HCT116 (cell line): ENCODE measurements around the gene COL5A1. TPM values are rescaled to one million over a fixed set of nuclear protein-coding genes. Genes with fewer than 3 reads are reported as not detected.

Experiments
- ATAC-seq: fragments of 200-7000 bp; cut with Tn5 transposase; 2 replicates; pipeline ENCODE4 v1.9.1; 2020; ENCODE audit warnings: mild to moderate bottlenecking, moderate library complexity
- BruUV-seq: library from RNA; stranded (reverse); fragments of 400-500 nt; replicated peaks from 2 replicates; lab custom pipeline; 2021; lab: Mats Ljungman, UMichigan
- CTCF ChIA-PET: fragments of 300-600 bp; sonication (Branson Sonifier 250); formaldehyde crosslinking; loops from one replicate; lab custom pipeline; 2021; ENCODE audit warnings: antibody characterized with exemption; lab: Charles Lee
- POLR2A ChIA-PET: fragments of 300-600, 350-600 bp; sonication (Branson Sonifier 250); formaldehyde crosslinking; loops from one replicate; lab custom pipeline; 2021; ENCODE audit warnings: antibody characterized with exemption; lab: Charles Lee
- RAD21 ChIA-PET, 2 experiments: fragments of 300-600 bp; sonication (Branson Sonifier 250); formaldehyde crosslinking; loops; one replicate each; lab custom pipeline; 2023; ENCODE audit warnings: low total read pairs in 2 of 2; ENCODE audit not compliant: uncharacterized antibody in 2 of 2, unreplicated experiment in 2 of 2, low non-redundant PET in 1 of 2; lab: Charles Lee
- DNase-seq: peaks from one replicate; pipeline ENCODE4 v3.0.0-alpha.2; 2010; ENCODE audit warnings: low read depth, low spot score
- H2AFZ ChIP-seq: fragments of 200-600 bp; shearing (Covaris generic), sonication (generic); 2 replicates; pipeline ENCODE4 v1.6.1; 2017; ENCODE audit warnings: low read depth, mixed run types, mixed read lengths, antibody characterized with exemption, low read length; ENCODE audit not compliant: poor library complexity, severe bottlenecking
- H3K27ac ChIP-seq: 2 replicates; pipeline ENCODE4 v1.5.1; 2012; ENCODE audit warnings: low read depth, low read length
- H3K27me3 ChIP-seq: fragments of 200-600 bp; sonication (generic); 2 replicates; pipeline ENCODE4 v1.6.1; 2016; ENCODE audit warnings: mixed run types, low read length, mixed read lengths; ENCODE audit not compliant: insufficient read depth
- H3K36me3 ChIP-seq, 2 experiments: fragments of 200-500 bp in 1 of 2; fragments of 200-600 bp in 1 of 2; sonication (Bioruptor generic) in 1 of 2; sonication (generic) in 1 of 2; 2 replicates each; pipeline versions ENCODE4 v1.5.1 to v1.6.1; 2014 to 2016; ENCODE audit warnings: low read length in 2 of 2, inconsistent platforms in 1 of 2, mixed read lengths in 1 of 2, mixed run types in 1 of 2; ENCODE audit not compliant: insufficient read depth in 2 of 2, control insufficient read depth in 1 of 2
- H3K4me1 ChIP-seq, 2 experiments: fragments of 200-600 bp in 1 of 2; sonication (generic) in 1 of 2; 2 replicates each; pipeline versions ENCODE4 v1.5.1 to v1.6.1; 2012 to 2017; ENCODE audit warnings: low read length in 2 of 2, inconsistent platforms in 1 of 2, mild to moderate bottlenecking in 1 of 2, mixed read lengths in 1 of 2, mixed run types in 1 of 2, moderate library complexity in 1 of 2; ENCODE audit not compliant: insufficient read depth in 2 of 2, control insufficient read depth in 1 of 2
- H3K4me2 ChIP-seq: fragments of 200-600 bp; sonication (generic); 2 replicates; pipeline ENCODE4 v1.6.1; 2017; ENCODE audit warnings: mixed run types, low read length, mixed read lengths
- H3K4me3 ChIP-seq, 2 experiments: fragments of 200-600 bp in 1 of 2; sonication (generic) in 1 of 2; replicated peaks in 1 of 2; 2 replicates each; pipeline ENCODE4 v1.5.1; 2011 to 2016; ENCODE audit warnings: low read length in 2 of 2, control low read depth in 1 of 2, low read depth in 1 of 2, mild to moderate bottlenecking in 1 of 2, mixed read lengths in 1 of 2, mixed run types in 1 of 2
- H3K79me2 ChIP-seq: fragments of 200-600 bp; sonication (generic); 2 replicates; pipeline ENCODE4 v1.6.1; 2017; ENCODE audit warnings: mild to moderate bottlenecking, mixed run types, low read length, moderate library complexity, mixed read lengths; ENCODE audit not compliant: insufficient read depth
- H3K9ac ChIP-seq: fragments of 200-600 bp; sonication (generic); 2 replicates; pipeline ENCODE4 v1.6.1; 2016; ENCODE audit warnings: low read length, mixed read lengths
- H3K9me2 ChIP-seq: fragments of 200-600 bp; sonication (generic), shearing (Covaris generic); 2 replicates; pipeline ENCODE4 v1.6.1; 2017; ENCODE audit warnings: mixed run types, mild to moderate bottlenecking, moderate library complexity; ENCODE audit not compliant: insufficient read depth
- H3K9me3 ChIP-seq, 2 experiments: fragments of 200-500 bp in 1 of 2; fragments of 200-600 bp in 1 of 2; sonication (Bioruptor generic) in 1 of 2; sonication (generic) in 1 of 2; 2 replicates each; pipeline ENCODE4 v1.6.1; 2014 to 2017; ENCODE audit warnings: low read length in 2 of 2, mixed read lengths in 2 of 2, inconsistent platforms in 1 of 2, low read depth in 1 of 2, mild to moderate bottlenecking in 1 of 2, mixed run types in 1 of 2, moderate library complexity in 1 of 2; ENCODE audit not compliant: control insufficient read depth in 1 of 2, insufficient read depth in 1 of 2
- H4K20me1 ChIP-seq: fragments of 200-600 bp; sonication (generic), shearing (Covaris generic); 2 replicates; pipeline ENCODE4 v1.6.1; 2017; ENCODE audit warnings: mixed run types, mild to moderate bottlenecking, moderate library complexity; ENCODE audit not compliant: insufficient read depth
- CBX3 ChIP-seq: IDR thresholded peaks from 2 replicates; pipeline ENCODE4 v1.6.1; 2012; ENCODE audit warnings: low read depth
- CEBPB ChIP-seq: IDR thresholded peaks from 2 replicates; pipeline ENCODE4 v1.6.1; 2012; ENCODE audit warnings: low read depth
- EGR1 ChIP-seq: IDR thresholded peaks from 2 replicates; pipeline ENCODE4 v1.6.1; 2012; ENCODE audit warnings: low read depth
- EZH2 ChIP-seq: fragments of 200-600 bp; sonication (generic); IDR thresholded peaks from 2 replicates; pipeline ENCODE4 v1.6.1; 2017; ENCODE audit warnings: antibody characterized with exemption, mixed run types
- EZH2phosphoT487 ChIP-seq: fragments of 200-600 bp; IDR thresholded peaks from 2 replicates; pipeline ENCODE4 v1.6.1; 2018; ENCODE audit warnings: antibody characterized with exemption, borderline replicate concordance
- FOSL1 ChIP-seq: IDR thresholded peaks from 2 replicates; pipeline ENCODE4 v1.6.1; 2012; ENCODE audit warnings: low read depth
- POLR2A ChIP-seq: IDR thresholded peaks from 2 replicates; pipeline ENCODE4 v1.7.0; 2011; ENCODE audit warnings: borderline replicate concordance; ENCODE audit not compliant: insufficient read depth, insufficient read length; ENCODE audit errors: extremely low read depth
- POLR2AphosphoS5 ChIP-seq: IDR thresholded peaks from 2 replicates; pipeline ENCODE4 v1.6.1; 2011; ENCODE audit warnings: mild to moderate bottlenecking, low read depth, low read length, moderate library complexity
- RAD21 ChIP-seq: IDR thresholded peaks from 2 replicates; pipeline ENCODE4 v1.6.1; 2012; ENCODE audit warnings: low read depth, mild to moderate bottlenecking
- REST ChIP-seq: IDR thresholded peaks from 2 replicates; pipeline ENCODE4 v1.6.1; 2012; ENCODE audit warnings: low read depth
- SRF ChIP-seq: IDR thresholded peaks from 2 replicates; pipeline ENCODE4 v1.6.1; 2012; ENCODE audit warnings: low read depth
- YY1 ChIP-seq: IDR thresholded peaks from 2 replicates; pipeline ENCODE4 v1.6.1; 2011; ENCODE audit warnings: low read length, low read depth, moderate library complexity, mild to moderate bottlenecking; ENCODE audit not compliant: insufficient replicate concordance; ENCODE audit errors: extremely low read depth
- ZNF274 ChIP-seq: fragments of 200-500 bp; sonication (Bioruptor generic); IDR thresholded peaks from 2 replicates; pipeline ENCODE4 v1.6.1; 2014; ENCODE audit warnings: mild to moderate bottlenecking, low read depth, low read length, inconsistent platforms
- intact Hi-C: fragments of 100-400 bp; cut with micrococcal nuclease; formaldehyde crosslinking; loops from 2 replicates; pipeline ENCODE4 v1.10.0; 2022
- total RNA-seq: library from RNA; stranded (reverse); gene quantifications from one replicate; pipeline ENCODE4 v1.2.1, GENCODE V29; 2021; ENCODE audit not compliant: unreplicated experiment
- TF ChIP-seq, protein P1 (sequence below): IDR thresholded peaks from 2 replicates; pipeline ENCODE4 v1.6.1; 2011; ENCODE audit warnings: mild to moderate bottlenecking, low read length, moderate library complexity; ENCODE audit not compliant: insufficient replicate concordance; ENCODE audit errors: extremely low read depth

COL5A1 gene
- total RNA-seq, 1 experiment from 2014 or later: 0.30 TPM

DNA sequence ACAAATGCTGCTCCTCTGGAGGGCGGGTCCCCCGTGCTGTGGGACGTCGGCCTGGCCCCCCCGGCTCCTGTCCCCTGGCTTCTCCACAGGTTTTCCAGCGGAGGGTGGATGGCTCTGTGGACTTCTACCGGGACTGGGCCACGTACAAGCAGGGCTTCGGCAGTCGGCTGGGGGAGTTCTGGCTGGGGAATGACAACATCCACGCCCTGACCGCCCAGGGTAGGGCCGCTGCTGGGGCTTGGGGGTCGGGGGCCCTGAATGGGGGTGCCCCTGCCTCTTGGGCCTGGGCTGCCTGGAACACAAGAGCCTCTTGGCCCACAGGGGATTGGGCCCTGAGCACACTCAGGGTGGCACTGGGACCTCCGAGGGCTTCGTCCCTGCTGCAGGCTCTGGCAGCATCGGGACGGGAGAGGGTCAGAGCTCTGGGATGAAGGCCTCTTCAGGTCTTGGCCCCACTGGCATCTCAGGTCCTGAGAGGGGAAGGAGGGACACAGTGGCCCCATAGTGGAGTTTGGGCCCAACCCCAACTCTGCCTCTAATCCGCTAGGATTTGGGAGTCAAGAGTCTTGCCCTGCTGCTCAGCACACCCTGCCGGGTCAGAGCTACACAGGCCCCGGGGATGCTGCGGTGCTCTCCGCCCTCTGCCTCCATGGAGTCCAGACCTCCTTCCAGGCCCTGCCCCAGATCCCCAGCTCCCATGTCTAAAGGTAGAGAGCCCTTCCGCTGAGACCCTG, 244.2 kb downstream of the COL5A1 start:
- no peak overlapping the region for H3K4me3 ChIP-seq
- no peak for ATAC-seq
- no peaks in the 10 kb centered on the region for H4K20me1 ChIP-seq
- H3K27ac ChIP-seq: no peak overlapping the region
- ChIA-PET RAD21 (no interaction called here), CTCF (no interaction called here), POLR2A (no interaction called here)
- no peak for DNase-seq
- no TSS peak for BruUV-seq
- H3K79me2 ChIP-seq: no peaks in the 10 kb centered on the region
- H3K9me2 ChIP-seq: no peaks in the 10 kb centered on the region
- H3K27me3 ChIP-seq: no peaks in the 10 kb centered on the region
- intact Hi-C loops: no loop called here
- no peak overlapping the region for H3K4me2 ChIP-seq
- no peak overlapping the region for H2AFZ ChIP-seq
- H3K4me1 ChIP-seq: no peaks in the 10 kb centered on the region
- H3K9ac ChIP-seq: no peak overlapping the region
- H3K36me3 ChIP-seq: no peaks in the 10 kb centered on the region
- no peaks in the 10 kb centered on the region for H3K9me3 ChIP-seq
- no peak for TF ChIP-seq YY1
- TF ChIP-seq ZNF274: no peak
- no peak for TF ChIP-seq SRF
- no peak for TF ChIP-seq CBX3

GRCh38 chr9:134886413-134886913, 244.9 kb downstream of the COL5A1 start:
- RAD21 ChIA-PET: no interaction called here
- CTCF ChIA-PET: no interaction called here
- Histone ChIP-seq H3K4me2 (no peak overlapping the region), H3K4me3 (no peak overlapping the region), H3K27me3 (no peaks in the 10 kb centered on the region), H3K27ac (no peak overlapping the region), H3K9me3 (no peaks in the 10 kb centered on the region), H3K9ac (no peak overlapping the region), H3K9me2 (no peaks in the 10 kb centered on the region), H3K36me3 (no peaks in the 10 kb centered on the region), H3K79me2 (no peaks in the 10 kb centered on the region), H3K4me1 (no peaks in the 10 kb centered on the region), H4K20me1 (no peaks in the 10 kb centered on the region), H2AFZ (no peak overlapping the region)
- POLR2A ChIA-PET: no interaction called here
- no peak for ATAC-seq
- DNase-seq: no peak
- no TSS peak for BruUV-seq
- intact Hi-C loops: no loop called here
- TF ChIP-seq POLR2A: no peak
- TF ChIP-seq CEBPB: no peak
- no peak for TF ChIP-seq EZH2
- TF ChIP-seq FOSL1: no peak
- no peak for TF ChIP-seq POLR2AphosphoS5
- TF ChIP-seq YY1: no peak
- no peak for TF ChIP-seq EZH2phosphoT487
- TF ChIP-seq RAD21: no peak
- no peak for TF ChIP-seq CBX3
- TF ChIP-seq REST: no peak
- no peak for TF ChIP-seq EGR1
- TF ChIP-seq, protein P1, sequence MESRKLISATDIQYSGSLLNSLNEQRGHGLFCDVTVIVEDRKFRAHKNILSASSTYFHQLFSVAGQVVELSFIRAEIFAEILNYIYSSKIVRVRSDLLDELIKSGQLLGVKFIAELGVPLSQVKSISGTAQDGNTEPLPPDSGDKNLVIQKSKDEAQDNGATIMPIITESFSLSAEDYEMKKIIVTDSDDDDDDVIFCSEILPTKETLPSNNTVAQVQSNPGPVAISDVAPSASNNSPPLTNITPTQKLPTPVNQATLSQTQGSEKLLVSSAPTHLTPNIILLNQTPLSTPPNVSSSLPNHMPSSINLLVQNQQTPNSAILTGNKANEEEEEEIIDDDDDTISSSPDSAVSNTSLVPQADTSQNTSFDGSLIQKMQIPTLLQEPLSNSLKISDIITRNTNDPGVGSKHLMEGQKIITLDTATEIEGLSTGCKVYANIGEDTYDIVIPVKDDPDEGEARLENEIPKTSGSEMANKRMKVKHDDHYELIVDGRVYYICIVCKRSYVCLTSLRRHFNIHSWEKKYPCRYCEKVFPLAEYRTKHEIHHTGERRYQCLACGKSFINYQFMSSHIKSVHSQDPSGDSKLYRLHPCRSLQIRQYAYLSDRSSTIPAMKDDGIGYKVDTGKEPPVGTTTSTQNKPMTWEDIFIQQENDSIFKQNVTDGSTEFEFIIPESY: no peak
- TF ChIP-seq SRF: no peak
